ENCODE measurements around the gene THUMPD2.

The THUMPD2 gene

DNA sequence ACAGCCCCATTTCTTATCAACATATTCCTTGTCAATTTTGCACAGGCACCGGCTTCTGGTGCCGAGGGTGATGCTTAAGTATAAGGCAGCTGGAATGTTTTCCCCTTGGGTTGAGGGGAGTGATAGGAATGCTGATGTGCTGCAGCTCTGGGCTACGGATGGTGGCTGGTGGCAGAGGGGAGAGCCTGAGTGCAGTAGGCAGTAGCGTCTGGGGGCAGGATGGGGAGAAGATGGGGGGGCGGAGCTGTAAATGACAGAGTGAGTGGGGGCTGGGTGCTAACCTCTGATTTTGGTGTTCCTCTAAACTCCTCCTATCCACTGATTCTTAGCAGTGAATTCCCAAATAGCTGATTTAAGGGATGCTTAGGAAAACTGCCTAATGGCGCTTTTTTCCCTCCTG, 92.6 kb downstream of the THUMPD2 start:
- no peak for TF ChIP-seq EGR1 (IDR thresholded peaks at IDR 0.05)
- no peak for TF ChIP-seq RAD21 (IDR thresholded peaks at IDR 0.05; ENCODE audit: low read depth)
- no peak for TF ChIP-seq TAF1 (IDR thresholded peaks at IDR 0.05; ENCODE audit: low read depth)
- no peak for TF ChIP-seq ZBTB7A (IDR thresholded peaks at IDR 0.05; ENCODE audit: low read depth)
- no peak for TF ChIP-seq YY1 (IDR thresholded peaks at IDR 0.05; ENCODE audit: low read depth)
- TF ChIP-seq, protein P1, sequence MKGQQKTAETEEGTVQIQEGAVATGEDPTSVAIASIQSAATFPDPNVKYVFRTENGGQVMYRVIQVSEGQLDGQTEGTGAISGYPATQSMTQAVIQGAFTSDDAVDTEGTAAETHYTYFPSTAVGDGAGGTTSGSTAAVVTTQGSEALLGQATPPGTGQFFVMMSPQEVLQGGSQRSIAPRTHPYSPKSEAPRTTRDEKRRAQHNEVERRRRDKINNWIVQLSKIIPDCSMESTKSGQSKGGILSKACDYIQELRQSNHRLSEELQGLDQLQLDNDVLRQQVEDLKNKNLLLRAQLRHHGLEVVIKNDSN (IDR thresholded peaks at IDR 0.05), result no peak
- TF ChIP-seq FOXM1 (IDR thresholded peaks at IDR 0.05; ENCODE audit: borderline replicate concordance, low read depth), result no peak
- no peak for TF ChIP-seq NFIC (IDR thresholded peaks at IDR 0.05)
- TF ChIP-seq, protein P2, sequence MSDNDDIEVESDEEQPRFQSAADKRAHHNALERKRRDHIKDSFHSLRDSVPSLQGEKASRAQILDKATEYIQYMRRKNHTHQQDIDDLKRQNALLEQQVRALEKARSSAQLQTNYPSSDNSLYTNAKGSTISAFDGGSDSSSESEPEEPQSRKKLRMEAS (IDR thresholded peaks at IDR 0.05), result no peak
- TF ChIP-seq TEAD4 (IDR thresholded peaks at IDR 0.05), result no peak
- TF ChIP-seq, protein P3, sequence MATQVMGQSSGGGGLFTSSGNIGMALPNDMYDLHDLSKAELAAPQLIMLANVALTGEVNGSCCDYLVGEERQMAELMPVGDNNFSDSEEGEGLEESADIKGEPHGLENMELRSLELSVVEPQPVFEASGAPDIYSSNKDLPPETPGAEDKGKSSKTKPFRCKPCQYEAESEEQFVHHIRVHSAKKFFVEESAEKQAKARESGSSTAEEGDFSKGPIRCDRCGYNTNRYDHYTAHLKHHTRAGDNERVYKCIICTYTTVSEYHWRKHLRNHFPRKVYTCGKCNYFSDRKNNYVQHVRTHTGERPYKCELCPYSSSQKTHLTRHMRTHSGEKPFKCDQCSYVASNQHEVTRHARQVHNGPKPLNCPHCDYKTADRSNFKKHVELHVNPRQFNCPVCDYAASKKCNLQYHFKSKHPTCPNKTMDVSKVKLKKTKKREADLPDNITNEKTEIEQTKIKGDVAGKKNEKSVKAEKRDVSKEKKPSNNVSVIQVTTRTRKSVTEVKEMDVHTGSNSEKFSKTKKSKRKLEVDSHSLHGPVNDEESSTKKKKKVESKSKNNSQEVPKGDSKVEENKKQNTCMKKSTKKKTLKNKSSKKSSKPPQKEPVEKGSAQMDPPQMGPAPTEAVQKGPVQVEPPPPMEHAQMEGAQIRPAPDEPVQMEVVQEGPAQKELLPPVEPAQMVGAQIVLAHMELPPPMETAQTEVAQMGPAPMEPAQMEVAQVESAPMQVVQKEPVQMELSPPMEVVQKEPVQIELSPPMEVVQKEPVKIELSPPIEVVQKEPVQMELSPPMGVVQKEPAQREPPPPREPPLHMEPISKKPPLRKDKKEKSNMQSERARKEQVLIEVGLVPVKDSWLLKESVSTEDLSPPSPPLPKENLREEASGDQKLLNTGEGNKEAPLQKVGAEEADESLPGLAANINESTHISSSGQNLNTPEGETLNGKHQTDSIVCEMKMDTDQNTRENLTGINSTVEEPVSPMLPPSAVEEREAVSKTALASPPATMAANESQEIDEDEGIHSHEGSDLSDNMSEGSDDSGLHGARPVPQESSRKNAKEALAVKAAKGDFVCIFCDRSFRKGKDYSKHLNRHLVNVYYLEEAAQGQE (IDR thresholded peaks at IDR 0.05; ENCODE audit: low read depth), result no peak
- TF ChIP-seq CEBPB (IDR thresholded peaks at IDR 0.05), result no peak
